ENCODE measurements around the gene OR2V2.

DNA sequence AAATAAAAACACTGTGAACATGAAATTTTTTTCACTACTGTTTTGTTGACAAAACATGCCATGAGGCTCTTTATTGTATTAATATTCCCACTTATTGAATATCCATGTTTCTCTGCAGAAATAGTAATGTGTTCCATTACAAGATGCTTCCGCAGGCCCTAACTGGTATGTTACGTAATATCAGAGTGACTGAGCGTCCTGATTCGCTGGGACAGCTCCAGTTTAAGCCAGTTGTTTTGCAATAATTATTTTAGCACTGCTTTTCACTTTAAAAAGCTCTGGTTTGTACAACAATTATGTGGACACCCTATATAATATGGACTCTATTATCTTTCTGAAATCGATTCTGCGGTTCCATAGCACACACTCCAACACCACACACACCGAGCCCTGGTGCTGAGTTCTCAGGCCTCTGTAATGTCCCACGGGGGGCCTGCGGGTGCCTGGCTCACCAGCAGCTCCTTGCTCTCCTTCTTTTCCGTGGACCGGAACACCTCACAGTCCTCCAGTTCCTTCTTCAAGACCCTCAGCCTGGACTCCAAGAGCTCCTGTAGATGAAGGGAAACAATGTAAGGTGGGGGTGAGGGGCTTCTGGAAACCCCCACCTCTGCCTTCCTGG, 55.8 kb downstream of the OR2V2 start:
- TF ChIP-seq CSRNP3 (CRISPR knock-in tag; IDR thresholded peaks at IDR 0.05) (no peak), SNAI2 (CRISPR knock-in tag; IDR thresholded peaks at IDR 0.05) (no peak), ZC3H10 (CRISPR knock-in tag; IDR thresholded peaks at IDR 0.05) (no peak), PATZ1 (CRISPR knock-in tag; IDR thresholded peaks at IDR 0.05; ENCODE audit: borderline replicate concordance) (no peak)
